ENCODE data around the gene MCF2. TPM values are rescaled to one million over a fixed set of nuclear protein-coding genes. Genes with fewer than 3 reads are reported as not detected.

MCF2 gene
- total RNA-seq, 1 experiment from 2014 or later = 0.39 TPM

- no peak overlapping the region for H3T11ph ChIP-seq (ENCODE audit: low read length)
- H4K91ac ChIP-seq (ENCODE audit: insufficient read length, low read depth, low read length) = no peak overlapping the region
- no peaks in the 10 kb centered on the region for H3K4me1 ChIP-seq (ENCODE audit: insufficient read depth, low read length)
- H3K27me3 ChIP-seq (ENCODE audit: insufficient read depth, low read length) = no peaks in the 10 kb centered on the region
- TF ChIP-seq CTCF (conservative IDR thresholded peaks at IDR 0.05) = peak; percentile 31; the same call in 2 of the 3 replicates
- H2BK20ac ChIP-seq (ENCODE audit: low read depth, low read length, poor library complexity, severe bottlenecking) = no peak overlapping the region
- H3K4me3 Mint-ChIP-seq = no peak overlapping the region
- WGBS (ENCODE audit: extremely low coverage, insufficient read length, low lambda C conversion rate) = no CpG with 5 or more reads among the region's 4 CpGs
- no peaks in the 10 kb centered on the region for H3K36me3 Mint-ChIP-seq (ENCODE audit: insufficient read depth in 1 of 3, low read depth in 3 of 3)
- H3K9me3 ChIP-seq (ENCODE audit: control insufficient read depth, low read depth, low read length) = no peaks in the 10 kb centered on the region
- H3K9ac ChIP-seq (ENCODE audit: extremely low read depth, insufficient read length, low read length) = no peak overlapping the region
- no peak overlapping the region for H3K23ac ChIP-seq (ENCODE audit: insufficient read length, low read depth, low read length)
- no peaks in the 10 kb centered on the region for H3K79me1 ChIP-seq (ENCODE audit: insufficient read depth, low read depth, low read length, poor library complexity, severe bottlenecking)
- H3K56ac ChIP-seq (ENCODE audit: insufficient read length, low read depth, low read length) = no peak overlapping the region
- no peak overlapping the region for H2BK5ac ChIP-seq (ENCODE audit: insufficient read length, low read length)
- no peak for DNase-seq
- no peak overlapping the region for H3K14ac ChIP-seq (ENCODE audit: insufficient read depth, low read length)
- no peak overlapping the region for H3K27ac Mint-ChIP-seq
- H3K23me2 ChIP-seq (ENCODE audit: insufficient read length, low read depth, low read length, poor library complexity, severe bottlenecking) = no peaks in the 10 kb centered on the region
- no peaks in the 10 kb centered on the region for H3K4me1 Mint-ChIP-seq
- no peak overlapping the region for H4K8ac ChIP-seq (replicated peaks; ENCODE audit: insufficient read length, low read depth, low read length)
- no peak overlapping the region for H2BK15ac ChIP-seq (ENCODE audit: low read depth, low read length)
- H3K79me2 ChIP-seq (ENCODE audit: insufficient read depth, low read length) = no peaks in the 10 kb centered on the region
- H3K4ac ChIP-seq (ENCODE audit: low read depth, low read length) = no peak overlapping the region
- H2AFZ ChIP-seq (ENCODE audit: low read length) = no peak overlapping the region
- peaks cover 0 to 31% of the 10 kb centered on the region in 2 experiments; a peak in 2 of 5 replicates for H3K9me3 Mint-ChIP-seq
- H3K27me3 Mint-ChIP-seq (ENCODE audit: low read depth) = no peaks in the 10 kb centered on the region
- no peak overlapping the region for H2BK120ac ChIP-seq (ENCODE audit: low read depth, low read length, poor library complexity, severe bottlenecking)
- no peak overlapping the region for H2AK5ac ChIP-seq (ENCODE audit: insufficient read length, low read length)
- H3K18ac ChIP-seq (ENCODE audit: insufficient read length, low read depth, low read length) = no peak overlapping the region
- H3K27ac ChIP-seq (ENCODE audit: insufficient read length, low read depth, low read length) = no peak overlapping the region
- no peak overlapping the region for H3K4me2 ChIP-seq (ENCODE audit: insufficient read depth, insufficient read length, low read length)
- no peaks in the 10 kb centered on the region for H4K20me1 ChIP-seq (ENCODE audit: control insufficient read depth, insufficient read depth, insufficient read length)
- no peak overlapping the region for H4K5ac ChIP-seq (ENCODE audit: insufficient read length, low read depth, low read length)
- no peak overlapping the region for H2BK12ac ChIP-seq (ENCODE audit: insufficient read length, low read depth, low read length)
Measured at GRCh38 chrX:139596068-139596467, 111.9 kb downstream of the MCF2 start.
